GM19043 (cell line): ENCODE results near the gene CDH4.

Experiments used
- ATAC-seq: cut with Tn5 transposase; IDR thresholded peaks from one replicate; pipeline ENCODE4 v1.9.1; 2021; ENCODE audit warnings: low read depth; ENCODE audit not compliant: unreplicated experiment

The CDH4 gene

GRCh38 chr20:61353261-61354000 lies 101.4 kb downstream of the CDH4 start:
- ATAC-seq, result no peak

GRCh38 chr20:61354001-61354390 lies 101.9 kb downstream of the CDH4 start:
- no peak for ATAC-seq

GRCh38 chr20:61354501-61354900 lies 102.4 kb downstream of the CDH4 start:
- no peak for ATAC-seq

GRCh38 chr20:61354901-61355495 lies 102.9 kb downstream of the CDH4 start:
- ATAC-seq, result no peak

- ATAC-seq, result no peak
Observed at GRCh38 chr20:61355585-61355984, 103.5 kb downstream of the CDH4 start.

GRCh38 chr20:61356196-61356595 lies 104.1 kb downstream of the CDH4 start:
- no peak for ATAC-seq

GRCh38 chr20:61357119-61357518 lies 105.1 kb downstream of the CDH4 start:
- ATAC-seq, result no peak

GRCh38 chr20:61359254-61359653 lies 107.2 kb downstream of the CDH4 start:
- no peak for ATAC-seq

- ATAC-seq, result no peak
Observed at GRCh38 chr20:61360296-61360695, 108.2 kb downstream of the CDH4 start.

- no peak for ATAC-seq
Observed at GRCh38 chr20:61360940-61361339, 108.9 kb downstream of the CDH4 start.

GRCh38 chr20:61361501-61361900 lies 109.4 kb downstream of the CDH4 start:
- no peak for ATAC-seq

GRCh38 chr20:61364147-61364546 lies 112.1 kb downstream of the CDH4 start:
- no peak for ATAC-seq

- no peak for ATAC-seq
Observed at GRCh38 chr20:61366914-61367313, 114.9 kb downstream of the CDH4 start.

GRCh38 chr20:61369731-61370520 lies 117.9 kb downstream of the CDH4 start:
- no peak for ATAC-seq

GRCh38 chr20:61370841-61371303 lies 118.8 kb downstream of the CDH4 start:
- ATAC-seq, result no peak

- ATAC-seq, result no peak
Observed at GRCh38 chr20:61371501-61372136, 119.6 kb downstream of the CDH4 start.

GRCh38 chr20:61372137-61373054 lies 120.3 kb downstream of the CDH4 start:
- no peak for ATAC-seq

- ATAC-seq, result no peak
Observed at GRCh38 chr20:61373055-61373399, 121.0 kb downstream of the CDH4 start.

GRCh38 chr20:61373956-61374545 lies 122.0 kb downstream of the CDH4 start:
- no peak for ATAC-seq
